Stomach (tissue), 9 donors: ENCODE results near the gene SIRT4. TPM values are rescaled to one million over a fixed set of nuclear protein-coding genes. Genes with fewer than 3 reads are reported as not detected.

Experiments used
- DNase-seq, 2 donors: peaks; one replicate each; pipeline versions ENCODE4 v3.0.0 to v3.0.0-alpha.2; 2013 to 2019
- H3K27ac ChIP-seq, 5 donors: fragments of 200-600 bp in 4 of 5; sonication (generic) in 4 of 5; one replicate each; pipeline ENCODE4 v1.5.1; 2013 to 2019; ENCODE audit warnings: mild to moderate bottlenecking in 1 of 5, moderate library complexity in 1 of 5
- H3K27me3 ChIP-seq, 3 donors: fragments of 200-600 bp; sonication (generic); one replicate each; pipeline ENCODE4 v1.5.1; 2017 to 2019; ENCODE audit warnings: mixed run types in 1 of 3
- H3K36me3 ChIP-seq, 4 donors: fragments of 200-600 bp; sonication (generic); 1 replicate in 3 of 4; 2 replicates in 1 of 4; pipeline ENCODE4 v1.5.1; 2016 to 2019
- H3K4me1 ChIP-seq, 4 donors: fragments of 200-600 bp; sonication (generic); one replicate each; pipeline ENCODE4 v1.5.1; 2016 to 2019
- H3K4me3 ChIP-seq, 4 donors: fragments of 200-600 bp; sonication (generic) in 3 of 4; one replicate each; pipeline ENCODE4 v1.5.1; 2016 to 2019; ENCODE audit warnings: mild to moderate bottlenecking in 1 of 4
- H3K9me3 ChIP-seq, 4 donors: fragments of 200-600 bp; sonication (generic); one replicate each; pipeline ENCODE4 v1.5.1; 2016 to 2019
- EP300 ChIP-seq: sonication (generic); formaldehyde crosslinking; IDR thresholded peaks from one replicate; pipeline ENCODE4 v1.6.1; 2017; ENCODE audit warnings: antibody characterized with exemption
- POLR2A ChIP-seq, 4 donors: fragments of 450-650 bp; IDR thresholded peaks; one replicate each; pipeline ENCODE4 v1.6.1; 2016; ENCODE audit warnings: antibody characterized with exemption in 4 of 4, control low read depth in 2 of 4, mild to moderate bottlenecking in 1 of 4, moderate library complexity in 1 of 4
- POLR2AphosphoS5 ChIP-seq, 3 donors: sonication (generic); formaldehyde crosslinking; IDR thresholded peaks; one replicate each; pipeline ENCODE4 v1.6.1; 2016; ENCODE audit warnings: antibody characterized with exemption in 3 of 3
- WGBS, 5 donors: extraction: QIAGEN DNeasy Blood & Tissue Kit in 3 of 5; methylation state at CpG; one replicate each; pipeline versions ENCODE4 v1.1.5 to v1.1.7; 2013 to 2018; 5-methylcytosine and 5-hydroxymethylcytosine counted together
- intact Hi-C: fragments of 100-400 bp; cut with DNase I; formaldehyde crosslinking; loops from one replicate; pipeline ENCODE4 v1.15.1; 2023; ENCODE audit warnings: low total_unique reads
- polyA plus RNA-seq, 3 donors: library from polyadenylated mRNA; stranded (reverse); fragments of 200-250 nt; gene quantifications; one replicate each; pipeline ENCODE4 v1.2.3, GENCODE V29; 2013
- total RNA-seq, 5 donors: library from RNA; depleted of rRNA; stranded (reverse); fragments of >200 nt; gene quantifications; one replicate each; pipeline versions ENCODE4 v1.1.0 to v1.2.3, GENCODE V29; 2014 to 2016
- TF ChIP-seq, protein P1 (sequence below), 7 experiments: fragments of 450-650 bp in 4 of 7; fragments of 200-600 bp in 3 of 7; sonication (generic) in 3 of 7; IDR thresholded peaks; one replicate each; pipeline ENCODE4 v1.5.1; 2016 to 2019; ENCODE audit warnings: antibody characterized with exemption in 7 of 7, control low read depth in 2 of 7, mild to moderate bottlenecking in 1 of 7
- donor health status: healthy with polysubstance abuse.
- donor health status: Bipolar disorder and iron deficiency.
- donor health status: healthy.

SIRT4 gene
- total and polyA plus RNA-seq, 8 donors = 1.3 to 6.2 (median 4.0) TPM; not detected in 2

DNA sequence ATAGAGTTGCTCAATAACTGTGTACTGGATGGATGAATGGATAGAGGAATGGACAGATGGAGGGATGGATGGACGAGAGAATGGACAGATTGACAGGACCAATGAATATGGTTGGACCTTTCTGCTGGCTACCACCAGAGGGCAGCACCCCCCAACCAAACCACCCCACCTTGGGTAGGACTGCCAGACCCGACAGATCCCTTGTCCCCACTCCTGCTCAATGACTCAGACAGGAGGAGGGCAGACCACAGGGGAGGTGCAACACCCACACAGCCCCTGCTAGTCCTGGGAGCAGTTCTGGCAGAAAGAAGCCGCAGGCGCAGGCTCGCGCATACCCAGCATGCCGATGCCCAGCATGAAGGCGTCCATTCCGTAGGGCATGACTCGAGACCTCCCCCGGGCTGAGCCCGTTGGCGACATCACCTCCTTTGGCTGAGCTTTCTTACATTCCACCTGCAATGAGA is 54.5 kb downstream of the SIRT4 start:
- intact Hi-C loops = loop anchor here (5.0 kb wide), 1 partner anchor 71 kb away; no protein-coding TSS in a partner anchor
- peaks cover 5 to 12% (median 6%) of the 10 kb centered on the region in 4 donors for H3K4me1 ChIP-seq
- peaks cover 0 to 6% (median 5%) of the 10 kb centered on the region in 3 donors for H3K27me3 ChIP-seq
- peak; percentile 78 to 91 for DNase-seq
- 54 to 73% (median 67%) methylated on average over 13 of the region's 13 CpGs for WGBS, 5 donors
- H3K36me3 ChIP-seq = peaks cover 0 to 9% (median 3%) of the 10 kb centered on the region in 4 donors
- H3K27ac ChIP-seq = no peak overlapping the region
- no peaks in the 10 kb centered on the region for H3K9me3 ChIP-seq
- no peak overlapping the region for H3K4me3 ChIP-seq
- TF ChIP-seq POLR2AphosphoS5 (IDR thresholded peaks at IDR 0.05) (peak in 1 of 3 donors; percentile 50), EP300 (no peak), POLR2A (IDR thresholded peaks at IDR 0.05) (no peak)
- TF ChIP-seq, protein P1, sequence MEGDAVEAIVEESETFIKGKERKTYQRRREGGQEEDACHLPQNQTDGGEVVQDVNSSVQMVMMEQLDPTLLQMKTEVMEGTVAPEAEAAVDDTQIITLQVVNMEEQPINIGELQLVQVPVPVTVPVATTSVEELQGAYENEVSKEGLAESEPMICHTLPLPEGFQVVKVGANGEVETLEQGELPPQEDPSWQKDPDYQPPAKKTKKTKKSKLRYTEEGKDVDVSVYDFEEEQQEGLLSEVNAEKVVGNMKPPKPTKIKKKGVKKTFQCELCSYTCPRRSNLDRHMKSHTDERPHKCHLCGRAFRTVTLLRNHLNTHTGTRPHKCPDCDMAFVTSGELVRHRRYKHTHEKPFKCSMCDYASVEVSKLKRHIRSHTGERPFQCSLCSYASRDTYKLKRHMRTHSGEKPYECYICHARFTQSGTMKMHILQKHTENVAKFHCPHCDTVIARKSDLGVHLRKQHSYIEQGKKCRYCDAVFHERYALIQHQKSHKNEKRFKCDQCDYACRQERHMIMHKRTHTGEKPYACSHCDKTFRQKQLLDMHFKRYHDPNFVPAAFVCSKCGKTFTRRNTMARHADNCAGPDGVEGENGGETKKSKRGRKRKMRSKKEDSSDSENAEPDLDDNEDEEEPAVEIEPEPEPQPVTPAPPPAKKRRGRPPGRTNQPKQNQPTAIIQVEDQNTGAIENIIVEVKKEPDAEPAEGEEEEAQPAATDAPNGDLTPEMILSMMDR (IDR thresholded peaks at IDR 0.05) = peak in 6 of 7 experiments; percentile 68 to 93 (median 79)

DNA sequence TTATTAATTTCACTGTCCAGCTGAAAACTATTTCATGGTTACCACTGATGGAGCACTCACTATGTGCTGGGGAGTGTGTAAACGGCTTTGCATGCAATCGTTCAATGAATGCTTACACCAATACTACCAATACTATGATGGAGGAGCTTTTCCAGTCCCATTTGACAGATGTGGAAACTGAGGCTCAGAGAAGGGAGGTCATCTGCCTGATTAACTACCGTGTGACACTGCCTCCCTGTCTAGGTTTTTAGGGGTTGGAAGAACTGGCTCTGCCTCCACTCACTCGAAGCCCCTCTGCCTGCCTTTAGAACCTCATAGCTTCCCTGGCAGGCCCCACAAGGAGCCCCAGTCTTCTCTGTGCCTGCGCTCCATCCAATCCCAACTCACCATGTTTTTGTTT is 55.0 kb downstream of the SIRT4 start:
- no peak for DNase-seq
- 77 to 87% (median 80%) methylated on average over 5 of the region's 5 CpGs for WGBS, 5 donors
- Histone ChIP-seq H3K27ac (no peak overlapping the region), H3K27me3 (peaks cover 0 to 11% (median 9%) of the 10 kb centered on the region in 3 donors), H3K4me3 (no peak overlapping the region), H3K9me3 (no peaks in the 10 kb centered on the region), H3K36me3 (peaks cover 0 to 9% (median 3%) of the 10 kb centered on the region in 4 donors), H3K4me1 (peaks cover 10 to 16% (median 10%) of the 10 kb centered on the region in 4 donors)
- intact Hi-C loops = loop anchor here (5.0 kb wide), 1 partner anchor 70 kb away; no protein-coding TSS in a partner anchor
- TF ChIP-seq POLR2AphosphoS5 (IDR thresholded peaks at IDR 0.05) (no peak), EP300 (no peak), POLR2A (IDR thresholded peaks at IDR 0.05) (no peak)
- TF ChIP-seq, protein P1 (IDR thresholded peaks at IDR 0.05) = no peak

DNA sequence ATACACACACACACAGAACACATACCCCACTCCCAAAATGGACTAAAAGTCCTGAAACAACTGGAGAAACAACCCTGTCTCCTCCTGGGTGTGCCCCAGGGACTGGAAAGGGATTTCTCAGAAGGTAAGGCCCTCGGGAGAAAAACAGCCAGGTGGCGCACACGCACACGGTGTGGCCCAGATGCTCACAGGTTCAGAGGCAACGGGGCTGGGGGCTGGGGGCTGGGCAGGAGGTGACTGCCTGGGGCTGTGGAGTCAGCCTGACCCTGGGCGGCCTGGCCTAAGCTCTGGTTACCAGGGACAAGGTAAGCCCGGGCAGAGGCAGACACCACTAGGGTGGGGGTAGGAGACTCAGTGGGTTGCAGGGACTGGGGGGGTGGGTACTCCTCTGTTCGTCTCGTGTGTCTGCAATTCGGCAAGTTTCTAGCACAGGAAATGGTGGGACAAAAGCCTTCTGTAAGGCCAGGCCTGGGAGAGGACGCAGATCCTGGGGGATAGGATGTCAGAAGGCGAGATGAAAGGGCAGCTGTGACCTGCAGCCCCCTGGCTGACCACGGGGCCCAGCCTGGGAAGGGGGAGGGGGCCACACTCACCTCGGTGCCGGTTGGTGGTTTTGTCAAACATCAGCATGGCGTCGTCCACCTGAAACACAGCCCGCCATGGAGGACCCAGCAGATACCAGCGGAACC is 56.4 kb downstream of the SIRT4 start:
- H3K4me3 ChIP-seq = no peak overlapping the region
- peaks cover 0 to 9% (median 3%) of the 10 kb centered on the region in 4 donors for H3K36me3 ChIP-seq
- no peaks in the 10 kb centered on the region for H3K9me3 ChIP-seq
- peaks cover 15 to 28% (median 24%) of the 10 kb centered on the region in 4 donors for H3K4me1 ChIP-seq
- peaks cover 0 to 22% (median 9%) of the 10 kb centered on the region in 3 donors for H3K27me3 ChIP-seq
- 61 to 76% (median 65%) methylated on average over 15 to 19 of the region's 19 CpGs for WGBS, 5 donors
- H3K27ac ChIP-seq = no peak overlapping the region
- intact Hi-C loops = loop anchor here (5.0 kb wide), 1 partner anchor 69 kb away; no protein-coding TSS in a partner anchor
- TF ChIP-seq POLR2A (IDR thresholded peaks at IDR 0.05) (no peak), EP300 (no peak), POLR2AphosphoS5 (IDR thresholded peaks at IDR 0.05) (no peak)
- TF ChIP-seq, protein P1 (IDR thresholded peaks at IDR 0.05) = no peak
- DNase-seq = peak in 1 of 2 donors; percentile 41

DNA sequence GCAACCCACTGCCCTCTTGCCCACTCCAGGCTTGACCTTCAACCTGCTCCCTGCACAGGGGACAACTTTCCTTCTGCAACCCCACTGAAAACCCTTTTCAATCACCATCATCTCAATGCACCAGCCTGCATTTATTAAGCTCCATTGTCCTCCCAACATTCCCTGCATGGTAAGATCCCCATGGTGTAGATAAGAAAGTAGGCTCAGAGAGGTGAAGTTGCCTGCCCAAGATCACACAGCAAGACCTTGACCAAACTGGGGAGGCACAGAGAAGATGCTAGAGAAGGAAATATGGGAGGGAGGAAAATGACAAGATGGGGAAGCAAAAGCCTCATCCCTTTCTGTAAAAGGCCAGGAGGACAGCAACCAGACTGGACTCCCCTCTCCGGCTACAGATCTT is 57.0 kb downstream of the SIRT4 start:
- Histone ChIP-seq H3K27ac (no peak overlapping the region), H3K4me1 (peaks cover 15 to 31% (median 28%) of the 10 kb centered on the region in 4 donors), H3K27me3 (peaks cover 0 to 22% (median 9%) of the 10 kb centered on the region in 3 donors), H3K4me3 (no peak overlapping the region), H3K9me3 (no peaks in the 10 kb centered on the region), H3K36me3 (peaks cover 0 to 9% (median 3%) of the 10 kb centered on the region in 4 donors)
- 90 to 97% (median 94%) methylated on average over 1 of the region's 1 CpG for WGBS, 5 donors
- intact Hi-C loops = loop anchor here (5.0 kb wide), 1 partner anchor 68 kb away; no protein-coding TSS in a partner anchor
- no peak for DNase-seq
- TF ChIP-seq POLR2AphosphoS5 (IDR thresholded peaks at IDR 0.05) (no peak), POLR2A (IDR thresholded peaks at IDR 0.05) (no peak), EP300 (no peak)
- TF ChIP-seq, protein P1 (IDR thresholded peaks at IDR 0.05) = no peak
